Vagina (tissue), 2 donors: Measurements from ENCODE around the gene NCR3LG1. TPM values are rescaled to one million over a fixed set of nuclear protein-coding genes. Genes with fewer than 3 reads are reported as not detected.
A peak's percentile ranks its signal among the peaks of the same experiment; 100 is the strongest.

Experiments used
- DNase-seq, 2 donors: peaks; one replicate each; pipeline ENCODE4 v3.0.0-alpha.2; 2017; ENCODE audit errors: extremely low spot score in 2 of 2
- H3K27ac ChIP-seq: fragments of 200-600 bp; sonication (generic); one replicate; pipeline ENCODE4 v1.5.1; 2019
- H3K27me3 ChIP-seq: fragments of 200-600 bp; sonication (generic); one replicate; pipeline ENCODE4 v1.5.1; 2019
- H3K36me3 ChIP-seq, 2 donors: fragments of 200-600 bp; sonication (generic); one replicate each; pipeline ENCODE4 v1.5.1; 2017 to 2019
- H3K4me1 ChIP-seq: fragments of 200-600 bp; sonication (generic); one replicate; pipeline ENCODE4 v1.5.1; 2019
- H3K4me3 ChIP-seq, 2 donors: fragments of 200-600 bp; sonication (generic); 1 replicate in 1 of 2; 2 replicates in 1 of 2; pipeline ENCODE4 v1.5.1; 2016 to 2019
- H3K9me3 ChIP-seq: fragments of 200-600 bp; sonication (generic); one replicate; pipeline ENCODE4 v1.5.1; 2019
- CTCF ChIP-seq, 3 experiments: fragments of 450-650 bp in 2 of 3; fragments of 200-600 bp in 1 of 3; sonication (generic) in 1 of 3; IDR thresholded peaks; one replicate each; pipeline ENCODE4 v1.5.1; 2017 to 2019; ENCODE audit warnings: antibody characterized with exemption in 3 of 3, mild to moderate bottlenecking in 2 of 3, moderate library complexity in 2 of 3
- POLR2A ChIP-seq, 2 donors: fragments of 450-650 bp; IDR thresholded peaks; one replicate each; pipeline ENCODE4 v1.6.1; 2017; ENCODE audit warnings: antibody characterized with exemption in 2 of 2, mild to moderate bottlenecking in 2 of 2, moderate library complexity in 2 of 2
- POLR2AphosphoS5 ChIP-seq, 2 donors: sonication (generic); formaldehyde crosslinking; IDR thresholded peaks; one replicate each; pipeline ENCODE4 v1.9.0; 2017; ENCODE audit warnings: antibody characterized with exemption in 2 of 2, mild to moderate bottlenecking in 2 of 2, low read depth in 1 of 2; ENCODE audit not compliant: insufficient read depth in 1 of 2
- intact Hi-C: fragments of 100-400 bp; cut with DNase I; formaldehyde crosslinking; loops from one replicate; pipeline ENCODE4 v1.15.1; 2023
- total RNA-seq: library from RNA; depleted of rRNA; stranded (reverse); fragments of >200 nt; gene quantifications from one replicate; pipeline ENCODE4 v1.2.3, GENCODE V29; 2016

NCR3LG1 gene
- total RNA-seq, 1 donor from 2014 or later: 2.2 TPM

DNA sequence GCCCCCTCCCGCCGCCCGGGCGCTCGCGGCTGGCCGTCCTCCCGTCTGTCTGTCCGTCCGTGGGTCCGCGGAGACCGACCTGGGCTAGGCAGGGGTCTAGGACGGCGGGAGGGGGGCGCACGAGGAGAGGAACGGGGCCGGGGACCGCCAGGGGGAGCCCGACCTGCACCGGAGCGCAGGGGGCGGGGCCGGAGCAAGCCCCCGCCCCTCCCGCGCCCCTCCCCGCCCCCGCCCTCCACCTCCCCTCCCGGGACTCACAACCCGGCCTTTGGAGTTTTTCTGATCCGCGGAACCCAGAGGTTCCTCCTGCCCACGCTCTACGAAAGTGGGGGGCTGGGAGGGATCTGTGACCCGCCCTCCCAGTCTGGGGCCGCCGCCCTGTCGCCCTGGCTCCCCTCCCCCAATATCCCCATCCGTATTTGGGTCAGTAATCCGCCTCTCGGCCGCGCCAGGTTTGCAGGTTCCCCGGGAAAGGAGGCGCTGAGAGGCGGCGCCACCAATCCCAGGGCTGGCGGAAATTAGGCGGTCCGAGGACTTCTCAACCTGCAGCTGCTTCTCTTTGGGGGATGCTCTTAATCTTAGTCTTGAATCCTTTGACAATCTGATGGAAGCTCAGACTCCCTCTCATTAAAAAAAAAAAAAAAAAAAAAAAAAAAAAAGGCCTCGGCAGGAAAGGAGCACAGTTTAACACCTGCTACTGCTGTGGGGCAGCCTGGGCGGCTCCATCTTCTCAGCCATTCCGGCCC is 37.8 kb downstream of the NCR3LG1 start:
- no peak for DNase-seq
- Histone ChIP-seq H3K4me3 (peak overlapping the region; percentile 45 to 57), H3K9me3 (no peaks in the 10 kb centered on the region), H3K36me3 (no peaks in the 10 kb centered on the region), H3K27ac (no peak overlapping the region), H3K4me1 (peaks cover 5% of the 10 kb centered on the region), H3K27me3 (no peaks in the 10 kb centered on the region)
- TF ChIP-seq POLR2AphosphoS5 (IDR thresholded peaks at IDR 0.05; ENCODE audit: insufficient read depth in 1 of 2, low read depth in 1 of 2) (peak in 1 of 2 donors; percentile 18), CTCF (IDR thresholded peaks at IDR 0.05) (peak; percentile 13 to 82 (median 41)), POLR2A (IDR thresholded peaks at IDR 0.05) (no peak)
- intact Hi-C loops: no loop called here

- H3K4me1 ChIP-seq: peaks cover 5% of the 10 kb centered on the region
- H3K9me3 ChIP-seq: no peaks in the 10 kb centered on the region
- no peak for TF ChIP-seq POLR2AphosphoS5 (IDR thresholded peaks at IDR 0.05; ENCODE audit: insufficient read depth in 1 of 2, low read depth in 1 of 2)
- H3K36me3 ChIP-seq: no peaks in the 10 kb centered on the region
- DNase-seq: no peak
- intact Hi-C loops: no loop called here
- no peak overlapping the region for H3K27ac ChIP-seq
- no peaks in the 10 kb centered on the region for H3K27me3 ChIP-seq
- H3K4me3 ChIP-seq: no peak overlapping the region
Measured at GRCh38 chr11:17389957-17390649, 38.5 kb downstream of the NCR3LG1 start.

DNA sequence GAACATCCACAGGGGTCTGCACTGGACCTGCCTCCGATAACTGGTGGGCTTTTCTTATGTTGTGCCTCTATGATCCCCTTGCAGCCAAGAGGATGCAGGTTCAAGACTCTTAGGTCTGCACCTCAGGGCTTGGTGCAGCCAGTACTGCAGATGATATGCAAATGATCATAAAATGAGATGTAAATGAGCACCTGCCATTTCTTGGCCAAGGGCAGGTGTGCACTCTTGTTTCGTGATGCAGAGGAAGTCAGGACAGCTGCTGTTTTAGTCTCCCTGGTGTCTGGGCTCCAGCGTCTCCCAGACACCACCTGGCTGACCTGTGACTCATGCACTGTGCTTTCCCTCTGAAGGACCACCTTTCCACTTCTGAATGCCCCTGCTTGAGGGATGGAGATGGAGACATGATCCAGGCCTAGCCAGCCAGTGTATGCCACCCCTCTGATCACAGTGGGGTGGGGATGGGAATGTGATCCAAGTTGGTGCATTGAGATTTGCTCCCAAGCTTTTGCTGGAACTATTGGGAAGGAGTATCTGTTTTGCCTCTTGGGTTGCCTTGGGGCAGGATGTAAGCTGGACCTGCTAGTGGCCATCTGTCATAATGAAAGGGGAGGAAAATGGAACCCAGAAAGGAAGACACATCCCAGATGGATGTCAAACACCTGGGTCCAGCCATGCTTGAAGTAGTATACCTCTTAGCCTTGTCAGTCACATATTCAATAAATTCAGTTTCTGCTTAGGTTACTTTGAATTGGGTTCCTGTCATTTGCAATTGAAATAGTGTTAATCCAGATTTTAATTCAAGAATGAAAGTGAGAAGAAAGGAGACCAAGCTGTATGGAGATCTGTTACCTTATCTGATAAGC is 40.1 kb downstream of the NCR3LG1 start:
- no peak for DNase-seq
- Histone ChIP-seq H3K27ac (no peak overlapping the region), H3K36me3 (no peaks in the 10 kb centered on the region), H3K9me3 (no peaks in the 10 kb centered on the region), H3K27me3 (no peaks in the 10 kb centered on the region), H3K4me3 (no peak overlapping the region), H3K4me1 (peaks cover 5% of the 10 kb centered on the region)
- intact Hi-C loops: no loop called here
- TF ChIP-seq POLR2AphosphoS5 (IDR thresholded peaks at IDR 0.05; ENCODE audit: insufficient read depth in 1 of 2, low read depth in 1 of 2) (no peak), POLR2A (IDR thresholded peaks at IDR 0.05) (no peak), CTCF (IDR thresholded peaks at IDR 0.05) (no peak)

DNA sequence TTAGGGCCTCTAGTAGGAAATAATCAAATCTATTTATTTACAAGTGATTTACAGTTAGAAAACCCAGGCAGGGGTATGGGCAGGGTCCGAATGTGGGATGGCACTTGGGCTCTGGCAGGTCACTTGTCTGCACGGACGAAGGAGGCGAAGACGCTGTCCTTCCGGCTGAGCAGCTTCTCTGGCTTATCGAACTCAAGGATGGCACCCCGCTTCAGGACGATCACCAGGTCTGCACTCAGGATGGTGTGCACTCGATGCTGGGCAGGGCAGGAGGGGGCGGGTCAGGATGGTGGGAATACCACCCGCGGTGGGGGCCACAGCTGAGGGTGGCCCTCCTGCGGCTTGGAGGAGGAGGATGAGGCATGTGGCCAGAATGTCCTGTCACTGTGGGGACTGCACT is 41.3 kb downstream of the NCR3LG1 start:
- TF ChIP-seq CTCF (IDR thresholded peaks at IDR 0.05): no peak
- no peak for TF ChIP-seq POLR2A (IDR thresholded peaks at IDR 0.05)
- TF ChIP-seq POLR2AphosphoS5 (IDR thresholded peaks at IDR 0.05; ENCODE audit: insufficient read depth in 1 of 2, low read depth in 1 of 2): no peak
- Histone ChIP-seq H3K36me3 (no peaks in the 10 kb centered on the region), H3K9me3 (no peaks in the 10 kb centered on the region), H3K27ac (no peak overlapping the region), H3K4me3 (no peak overlapping the region), H3K4me1 (peaks cover 5% of the 10 kb centered on the region), H3K27me3 (no peaks in the 10 kb centered on the region)
- intact Hi-C loops: no loop called here
- no peak for DNase-seq

- Histone ChIP-seq H3K4me1 (peaks cover 4% of the 10 kb centered on the region), H3K9me3 (no peaks in the 10 kb centered on the region), H3K36me3 (no peaks in the 10 kb centered on the region), H3K27ac (no peak overlapping the region), H3K4me3 (no peak overlapping the region), H3K27me3 (no peaks in the 10 kb centered on the region)
- DNase-seq: no peak
- TF ChIP-seq POLR2A (IDR thresholded peaks at IDR 0.05) (no peak), POLR2AphosphoS5 (IDR thresholded peaks at IDR 0.05; ENCODE audit: insufficient read depth in 1 of 2, low read depth in 1 of 2) (no peak)
- intact Hi-C loops: no loop called here
Measured at GRCh38 chr11:17393472-17393871, 41.9 kb downstream of the NCR3LG1 start.
